NCI-H345 treated with DMSO at 0.1 percent for 48 hours (cell line): ENCODE measurements around the gene HPCAL1.
"Not testable (repeated sequence)": the region's sequence is repeated elsewhere in the genome, so short reads cannot be mapped to it uniquely, and the experiment has no call there.

Experiments used
- DNase-seq: peaks from one replicate; lab custom pipeline; 2025; ENCODE audit not compliant: unreplicated experiment; lab: John Stamatoyannopoulos, UW

HPCAL1 gene

DNA sequence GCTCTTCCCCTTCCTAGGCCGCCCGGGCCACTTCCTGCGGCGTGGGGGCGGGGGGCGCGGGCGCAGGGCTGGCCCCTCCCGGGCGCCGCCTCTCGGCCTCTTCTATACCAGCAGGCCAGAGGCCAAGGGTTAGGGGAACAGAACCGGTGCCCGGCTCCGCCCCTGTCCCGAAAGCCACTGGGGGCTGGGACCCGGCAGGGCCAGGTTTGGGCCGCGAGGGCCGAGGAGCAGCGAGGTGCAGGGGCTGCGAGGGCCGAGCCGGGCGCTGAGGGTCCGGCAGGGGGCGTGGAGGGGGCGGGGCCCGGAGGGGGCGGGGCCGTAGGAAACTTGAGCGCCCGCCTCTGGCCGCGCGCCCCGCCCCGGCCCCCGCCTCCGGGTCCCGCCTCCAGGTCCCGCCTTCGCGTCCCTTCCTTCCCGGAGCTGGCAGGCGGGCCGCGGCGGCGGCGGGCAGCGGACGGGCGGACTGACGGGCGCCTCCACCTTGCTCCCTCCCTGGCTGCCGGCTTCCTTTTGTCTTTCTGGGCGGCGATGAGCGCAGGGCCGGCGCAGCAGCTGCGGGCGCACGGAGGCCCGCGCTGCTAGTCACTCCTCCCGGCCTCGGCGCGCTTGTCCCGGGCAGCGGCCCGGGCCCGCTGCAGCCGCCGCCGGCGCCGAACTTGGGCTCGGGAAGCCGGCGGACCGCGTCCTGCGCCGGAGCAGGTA lies at the start of gene HPCAL1:
Gene HPCAL1, plus strand, starts transcription at position 426 of the 702 bp plus-strand sequence. CDS start 116,854 bp downstream, outside the sequence.
- peak; percentile 79 for DNase-seq

DNA sequence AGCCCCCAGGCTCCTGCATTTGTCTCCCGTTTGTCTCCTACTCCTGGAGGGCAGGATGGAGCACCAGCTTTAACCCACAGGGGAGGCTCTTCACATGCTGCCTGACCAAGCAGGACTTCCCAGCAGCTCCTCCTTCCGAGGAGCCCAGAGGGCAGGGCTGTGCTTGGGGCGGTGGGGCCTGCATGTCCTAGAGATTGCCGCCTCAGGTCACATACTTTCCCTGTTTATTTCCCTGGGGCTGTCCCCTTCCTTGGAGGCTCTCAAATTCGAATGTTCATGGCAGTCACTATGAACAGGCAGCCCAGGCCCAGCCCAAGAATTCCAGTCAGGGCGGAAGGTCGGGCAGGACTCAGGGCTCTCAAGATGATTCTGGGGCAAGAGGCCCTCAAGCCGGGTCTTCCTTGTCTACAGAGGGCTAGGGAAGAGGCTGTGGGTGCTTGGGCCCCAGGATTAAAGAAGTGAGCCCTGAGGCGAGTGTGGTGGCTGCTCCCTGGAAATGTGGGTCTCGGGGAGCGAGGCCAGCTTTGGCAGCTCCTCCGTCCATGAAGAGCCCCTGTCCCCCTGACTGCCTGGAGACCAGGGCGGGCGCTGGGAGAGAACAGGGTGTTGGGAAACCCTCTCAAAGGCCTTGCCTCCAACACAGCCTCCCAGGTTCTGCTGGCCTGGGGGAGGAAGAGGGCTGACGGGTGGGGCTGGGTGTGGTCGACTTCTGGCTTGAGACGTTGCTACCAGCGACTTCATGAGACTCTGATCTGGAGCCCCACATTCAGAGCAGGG lies 48.9 kb upstream of the HPCAL1 start:
- DNase-seq = no peak

DNA sequence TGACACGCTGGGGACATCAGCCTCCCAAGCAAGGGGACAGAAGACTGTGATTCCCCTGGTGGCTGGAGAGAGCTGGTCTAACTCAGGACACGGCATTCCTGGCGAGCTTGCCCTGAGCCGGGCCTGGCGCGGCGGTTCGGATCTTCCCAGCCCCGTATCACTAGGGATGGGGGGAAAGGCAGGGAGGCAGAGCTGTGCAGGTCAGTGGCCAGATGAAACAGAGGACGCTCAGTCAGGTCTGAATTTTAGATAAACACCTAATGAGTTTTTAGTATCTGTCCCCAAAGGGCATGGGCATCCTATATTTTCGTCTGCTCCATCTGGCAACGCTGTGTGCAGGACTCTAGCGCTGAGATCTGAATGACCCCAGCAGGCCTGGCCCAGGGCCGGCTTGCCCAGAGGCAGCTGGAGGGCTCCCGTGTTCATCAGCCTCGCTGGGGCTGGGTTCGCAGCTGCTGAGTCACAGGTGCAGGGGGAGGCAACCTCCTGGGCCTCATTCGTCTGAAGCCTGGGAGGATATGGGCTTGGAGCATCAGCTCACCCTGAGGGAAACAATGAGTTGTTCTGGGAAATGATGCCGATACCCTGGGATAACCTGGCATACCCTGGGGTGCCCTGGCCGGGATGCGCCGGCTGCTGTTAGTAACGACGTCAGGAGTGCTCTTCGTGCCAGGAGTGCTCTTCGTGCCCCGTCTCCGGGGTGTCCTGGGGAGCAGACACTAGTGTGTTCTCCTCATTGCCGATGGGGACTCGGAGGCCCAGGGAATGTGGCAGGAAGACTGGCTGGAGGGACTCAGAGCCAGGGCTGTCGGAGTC lies 48.1 kb upstream of the HPCAL1 start:
- DNase-seq = peak; percentile 33

DNA sequence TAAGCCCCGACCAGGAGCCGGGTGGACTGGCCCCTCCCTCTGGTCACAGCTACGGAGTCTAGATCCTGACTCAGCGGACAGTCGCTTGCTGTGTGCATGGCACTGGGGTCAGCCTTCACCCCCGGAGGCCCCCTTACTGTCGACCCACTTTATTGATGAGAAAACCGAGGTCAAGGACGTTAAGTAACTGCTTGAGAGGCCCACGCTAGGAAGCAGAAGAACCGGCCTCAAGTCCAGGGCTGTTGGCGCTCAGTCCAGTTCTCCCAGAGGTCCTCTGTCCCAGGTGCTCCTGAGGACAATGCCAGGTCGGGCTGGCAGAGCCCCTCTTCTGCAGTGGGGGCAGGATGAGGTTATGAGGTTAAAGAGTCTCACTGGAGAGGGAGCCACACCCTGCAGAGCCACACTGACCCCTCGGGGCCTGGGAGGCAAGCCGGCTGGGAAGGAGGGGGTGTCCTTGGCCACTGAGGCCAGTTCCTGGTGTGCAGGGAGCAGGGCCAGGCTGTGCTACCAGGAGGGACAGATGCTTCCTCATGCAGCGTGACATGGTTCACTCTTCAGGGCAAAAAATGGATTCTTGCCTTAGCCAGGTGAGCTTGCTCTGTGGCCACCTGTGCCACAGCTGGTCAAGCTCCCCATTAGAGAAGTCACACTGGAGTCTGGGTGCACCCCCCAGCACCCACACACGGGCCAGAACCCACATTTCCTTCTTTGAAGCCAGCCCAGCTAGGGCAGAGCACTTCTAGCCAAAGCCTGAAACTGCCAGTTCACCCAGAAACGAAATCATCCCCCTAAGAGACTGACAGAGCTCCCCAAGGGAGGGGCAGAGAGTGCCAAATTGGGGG lies 47.3 kb upstream of the HPCAL1 start:
- no peak for DNase-seq

DNA sequence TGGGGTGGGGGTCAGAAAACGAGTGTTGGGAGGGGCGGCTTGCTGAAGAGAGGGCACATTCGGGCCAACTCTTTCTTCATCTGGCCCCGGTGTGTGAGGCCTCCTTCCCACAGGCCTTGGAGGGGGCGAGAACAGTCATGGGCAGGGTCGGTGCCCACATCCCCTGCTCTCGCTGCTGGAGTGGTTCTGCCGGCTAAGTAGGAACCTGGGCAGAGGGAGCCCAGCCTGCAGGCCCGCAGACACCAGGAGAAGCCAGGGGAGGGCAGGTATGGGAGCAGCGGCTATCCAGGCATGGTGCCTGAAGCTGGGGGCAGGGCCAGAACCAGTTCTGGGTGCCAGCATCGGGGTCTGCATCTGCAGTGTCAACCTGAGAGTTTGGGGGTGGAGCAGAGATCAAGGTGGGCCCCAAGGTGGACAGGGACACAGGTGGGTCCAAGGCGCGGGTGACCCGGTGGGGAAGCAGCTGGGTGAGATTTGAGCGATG lies 46.6 kb upstream of the HPCAL1 start:
- DNase-seq = no peak

DNA sequence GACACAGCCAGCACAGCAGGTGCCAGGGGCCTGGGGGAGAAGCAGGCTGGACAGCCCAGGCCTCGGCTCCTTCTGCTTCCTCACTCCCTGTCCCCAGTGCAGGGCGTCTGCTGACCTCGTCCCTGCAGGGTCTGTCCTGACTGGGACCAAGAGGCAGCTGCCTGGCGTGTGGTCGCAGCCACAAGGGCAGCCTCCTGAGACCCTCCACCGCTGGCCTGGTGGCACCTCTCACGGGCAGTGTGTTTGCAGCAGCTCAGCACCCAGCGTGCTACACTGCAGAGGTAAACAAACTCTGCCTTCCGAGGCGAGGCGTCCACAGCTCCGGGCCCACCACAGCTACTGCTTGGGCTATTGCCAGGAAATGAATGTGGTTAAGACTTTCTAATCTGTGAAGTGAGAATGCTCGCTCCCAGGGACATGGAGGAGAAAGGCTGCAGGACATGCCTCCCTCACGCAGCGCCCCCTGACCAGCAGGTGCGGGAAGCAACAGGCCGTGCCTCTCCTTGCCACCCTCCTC lies 46.1 kb upstream of the HPCAL1 start:
- DNase-seq = no peak

DNA sequence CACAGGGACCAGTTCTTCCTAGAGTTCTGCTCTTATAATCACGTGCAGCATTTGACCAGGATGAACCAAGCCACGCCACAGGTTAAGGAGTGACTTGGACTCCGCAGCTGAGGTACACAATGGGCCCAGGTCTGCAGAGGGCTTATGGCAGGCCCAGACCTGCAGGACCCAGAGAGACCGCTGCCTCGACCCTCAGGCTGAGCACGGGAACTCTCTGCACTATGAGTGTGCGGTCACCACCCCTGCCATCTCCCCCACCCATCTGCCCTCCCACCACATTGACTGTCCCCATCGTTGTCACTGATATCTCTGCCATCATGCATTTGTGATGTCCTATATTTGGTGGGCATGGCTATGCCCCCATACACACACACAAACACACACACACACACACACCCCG lies 45.7 kb upstream of the HPCAL1 start:
- DNase-seq = no peak

DNA sequence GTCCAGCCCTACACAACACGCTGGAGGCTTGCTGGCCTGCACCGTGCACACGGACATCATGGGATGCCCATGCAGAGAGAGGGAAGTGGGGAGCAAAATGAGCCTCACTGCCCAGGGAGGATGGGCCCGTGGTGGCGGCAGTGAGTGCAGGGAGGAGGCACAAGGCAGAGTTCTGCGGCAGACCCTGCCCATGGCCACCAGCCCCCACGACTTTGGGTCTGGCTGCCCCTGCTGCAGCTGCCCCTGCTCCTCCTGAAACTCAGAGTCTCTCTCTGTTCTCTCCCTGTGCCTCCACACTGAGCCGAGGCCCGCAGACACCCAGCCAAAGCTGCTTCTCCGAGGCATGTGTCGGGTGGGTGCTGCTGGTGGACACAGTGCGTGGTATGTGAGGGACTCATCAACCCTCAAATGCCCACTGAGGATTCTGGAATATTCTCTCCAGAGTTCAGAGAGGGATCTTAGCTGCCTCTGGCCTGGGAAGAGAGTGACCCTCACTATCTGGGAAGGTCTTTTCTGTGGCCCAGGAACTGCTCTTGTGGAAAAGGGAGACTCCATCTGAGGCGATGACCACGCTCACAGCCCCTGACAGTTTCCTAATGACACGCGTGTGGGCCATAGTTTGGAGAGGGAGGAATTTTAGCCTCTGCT lies 45.1 kb upstream of the HPCAL1 start:
- no peak for DNase-seq

DNA sequence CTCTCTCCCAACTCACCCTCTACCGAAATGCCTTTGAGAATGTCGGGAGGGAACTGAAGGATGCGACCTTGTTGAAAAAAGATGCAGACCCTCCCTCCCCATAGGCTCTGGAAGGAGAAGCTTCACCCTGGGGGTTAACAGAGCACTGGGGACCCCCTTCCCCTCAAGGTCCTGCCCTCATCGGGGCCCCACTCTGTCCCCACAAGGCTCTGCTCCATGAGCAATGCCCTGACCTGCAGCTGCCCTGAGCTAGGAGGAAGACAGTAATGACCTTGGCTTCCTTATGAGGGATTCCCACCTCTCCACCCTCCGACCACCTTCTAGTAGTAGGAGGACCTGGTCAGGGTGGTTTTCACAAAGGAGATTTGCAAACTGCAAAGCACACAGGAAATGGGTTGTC lies 44.4 kb upstream of the HPCAL1 start:
- no peak for DNase-seq

DNA sequence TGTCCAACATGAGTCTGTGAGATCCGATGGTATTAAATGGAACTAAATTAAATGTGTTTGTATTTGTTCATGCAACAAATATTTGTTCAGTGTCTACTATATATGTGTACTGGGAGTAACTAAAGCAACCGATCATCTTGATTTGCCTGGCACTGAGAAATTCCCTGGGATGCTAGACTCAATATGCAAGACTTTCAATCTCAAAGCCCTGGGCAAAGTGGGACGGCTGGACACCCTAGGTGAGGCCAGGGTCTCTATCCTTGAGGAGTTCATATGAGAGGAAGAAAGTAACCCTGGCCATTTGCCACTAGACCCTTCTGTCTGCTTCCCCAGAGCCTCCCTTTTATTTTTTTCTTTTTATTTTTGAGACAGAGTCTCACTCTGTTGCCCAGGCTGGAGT lies 44.0 kb upstream of the HPCAL1 start:
- no peak for DNase-seq

DNA sequence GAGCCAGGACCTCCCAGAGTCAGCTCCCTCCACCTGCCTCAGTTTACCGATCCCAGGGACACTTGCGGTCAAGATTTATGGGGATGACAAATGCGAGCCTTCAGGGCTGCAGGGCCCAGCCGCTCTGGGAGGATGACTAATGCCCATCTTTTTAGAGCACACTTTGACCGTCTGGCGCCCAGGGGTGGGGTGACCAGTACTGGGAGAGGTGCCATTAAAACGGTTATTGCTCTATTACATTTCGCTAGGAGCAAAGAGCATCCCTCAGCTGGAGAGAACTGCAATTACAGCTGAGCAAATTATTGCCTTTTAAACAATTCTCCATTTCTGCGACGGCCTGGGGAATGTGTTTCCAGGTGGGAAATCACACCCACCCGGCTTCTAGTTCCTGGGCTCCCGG lies 42.6 kb upstream of the HPCAL1 start:
- no peak for DNase-seq

DNA sequence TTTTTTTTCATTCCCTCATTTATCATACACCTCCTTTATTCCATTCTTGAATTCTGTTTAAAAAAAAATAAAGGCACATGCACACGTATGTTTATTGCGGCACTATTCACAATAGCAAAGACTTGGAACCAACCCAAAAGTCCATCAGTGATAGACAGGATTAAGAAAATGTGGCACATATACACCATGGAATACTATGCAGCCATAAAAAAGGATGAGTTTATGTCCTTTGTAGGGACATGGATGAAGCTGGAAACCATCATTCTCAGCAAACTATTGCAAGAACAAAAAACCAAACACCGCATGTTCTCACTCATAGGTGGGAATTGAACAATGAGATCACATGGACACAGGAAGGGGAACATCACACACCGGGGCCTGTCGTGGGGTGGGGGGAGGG lies 39.2 kb upstream of the HPCAL1 start:
- not testable (repeated sequence) for DNase-seq

DNA sequence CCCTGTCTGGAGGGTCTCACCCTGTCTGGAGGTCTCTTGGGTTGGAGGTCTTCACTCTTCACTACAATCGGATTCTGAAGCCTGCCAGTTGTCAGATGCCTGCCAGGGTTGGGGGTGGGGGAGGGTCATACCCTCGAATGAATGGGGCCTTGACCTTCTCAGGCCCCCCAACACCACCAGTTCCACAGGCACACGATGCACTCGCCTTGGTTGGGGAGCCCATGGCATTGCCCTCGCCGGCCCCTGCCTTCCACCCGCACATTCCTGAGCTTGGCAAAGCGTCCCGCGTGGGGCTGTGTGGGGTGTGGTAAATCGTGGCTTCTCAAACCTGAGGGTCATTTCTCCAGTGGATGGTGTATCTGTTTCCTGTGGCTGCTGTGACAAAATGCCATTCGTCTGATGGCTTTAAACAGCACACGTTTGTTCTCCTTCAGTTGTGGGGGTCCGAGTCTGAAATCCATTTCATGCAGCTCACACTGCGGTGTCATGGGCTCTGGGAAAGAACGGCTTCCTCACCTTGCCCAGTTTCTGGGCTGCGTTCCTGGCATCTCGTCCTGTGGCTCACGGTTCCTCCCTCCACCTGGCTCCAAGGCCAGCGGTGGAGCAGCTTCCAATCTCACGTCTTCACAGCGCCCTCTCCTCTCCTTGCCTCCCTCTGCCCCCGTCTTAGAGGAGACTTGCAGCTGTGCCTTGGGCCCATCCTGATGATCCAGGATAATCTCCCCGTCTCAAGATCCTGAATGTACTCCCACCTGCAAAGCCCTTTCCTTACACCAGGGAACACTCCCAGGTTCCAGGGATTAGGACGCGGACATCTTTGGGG lies 38.0 kb upstream of the HPCAL1 start:
- no peak for DNase-seq

DNA sequence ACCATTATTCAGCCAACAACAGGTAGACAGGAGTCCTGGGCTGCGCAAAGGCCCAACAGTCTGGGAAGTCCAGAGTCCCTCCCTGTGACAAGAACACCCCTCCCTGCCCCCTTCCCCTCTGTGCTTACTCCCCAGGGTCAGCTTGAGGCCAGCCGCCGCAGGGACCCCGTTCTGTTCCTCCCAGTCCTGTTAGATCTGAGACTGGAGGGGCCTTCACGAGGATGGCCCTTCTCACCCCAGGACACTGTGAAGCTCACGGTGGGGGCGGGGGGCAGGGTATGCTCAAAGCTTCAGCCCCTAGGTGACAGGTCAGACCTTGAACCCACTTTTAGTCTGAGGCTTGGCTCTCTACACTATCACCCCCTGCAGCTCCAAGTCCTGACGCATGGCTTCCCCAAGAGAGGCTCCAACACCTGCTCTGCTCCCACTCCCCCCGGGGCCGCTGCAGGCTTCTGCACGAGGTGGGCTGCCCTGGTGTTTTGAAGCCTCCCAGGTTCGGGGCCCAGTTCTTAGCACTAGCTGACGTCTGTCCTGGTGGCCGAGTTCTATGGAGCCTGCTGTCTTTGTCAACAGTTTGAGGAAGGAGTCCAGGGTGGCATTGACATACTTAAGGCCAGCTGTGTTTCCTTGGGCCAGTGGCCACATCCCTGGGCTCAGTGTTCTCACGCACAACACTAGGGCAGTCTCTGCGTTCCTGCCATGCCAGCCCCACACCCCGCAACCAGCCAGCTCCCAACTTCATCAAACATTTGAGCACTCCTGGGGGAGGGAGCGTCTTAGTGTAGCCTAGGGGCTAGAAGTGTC lies 37.2 kb upstream of the HPCAL1 start:
- DNase-seq = no peak

DNA sequence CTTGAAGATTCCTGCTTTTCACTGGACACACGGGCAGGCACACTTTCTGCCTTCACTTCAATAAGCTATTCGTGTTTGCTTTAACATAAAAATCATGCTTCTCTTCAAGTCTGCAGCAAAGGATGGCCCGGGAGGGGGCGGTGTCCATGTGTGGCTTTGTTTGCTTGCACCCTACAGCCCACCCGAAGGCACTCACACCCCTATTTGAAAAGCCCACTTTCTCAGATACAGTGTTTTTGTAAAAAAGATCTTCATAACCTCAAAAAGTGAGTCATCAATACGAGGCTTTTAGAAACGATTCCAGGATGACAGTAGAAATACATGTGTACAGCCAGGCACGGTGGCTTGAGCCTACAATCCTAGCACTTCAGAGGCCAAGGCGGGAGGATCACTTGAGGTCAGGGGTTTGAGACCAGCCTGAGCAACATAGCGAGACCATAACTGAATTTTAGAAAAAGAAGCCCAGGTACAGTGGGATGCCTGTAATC lies 36.5 kb upstream of the HPCAL1 start:
- no peak for DNase-seq

DNA sequence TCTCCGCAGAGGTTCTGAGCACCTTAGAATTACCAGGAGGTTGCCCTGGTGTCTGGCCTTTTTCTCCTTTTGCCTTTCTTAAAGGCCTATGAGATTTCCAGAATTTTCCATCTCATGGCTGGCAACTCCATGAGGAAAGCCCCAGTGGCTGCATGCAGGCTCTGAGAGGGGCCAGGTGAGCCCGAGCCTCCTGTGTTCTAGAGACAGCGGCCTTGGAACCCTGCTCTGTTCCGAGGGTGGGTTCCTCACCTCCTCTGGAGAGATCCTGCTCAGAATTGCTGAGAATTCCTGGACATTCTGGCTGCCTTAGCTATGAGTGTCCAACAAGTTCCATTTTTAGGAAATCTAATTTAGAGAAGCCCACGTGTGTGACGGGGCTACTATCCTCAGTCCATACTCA lies 35.7 kb upstream of the HPCAL1 start:
- no peak for DNase-seq

DNA sequence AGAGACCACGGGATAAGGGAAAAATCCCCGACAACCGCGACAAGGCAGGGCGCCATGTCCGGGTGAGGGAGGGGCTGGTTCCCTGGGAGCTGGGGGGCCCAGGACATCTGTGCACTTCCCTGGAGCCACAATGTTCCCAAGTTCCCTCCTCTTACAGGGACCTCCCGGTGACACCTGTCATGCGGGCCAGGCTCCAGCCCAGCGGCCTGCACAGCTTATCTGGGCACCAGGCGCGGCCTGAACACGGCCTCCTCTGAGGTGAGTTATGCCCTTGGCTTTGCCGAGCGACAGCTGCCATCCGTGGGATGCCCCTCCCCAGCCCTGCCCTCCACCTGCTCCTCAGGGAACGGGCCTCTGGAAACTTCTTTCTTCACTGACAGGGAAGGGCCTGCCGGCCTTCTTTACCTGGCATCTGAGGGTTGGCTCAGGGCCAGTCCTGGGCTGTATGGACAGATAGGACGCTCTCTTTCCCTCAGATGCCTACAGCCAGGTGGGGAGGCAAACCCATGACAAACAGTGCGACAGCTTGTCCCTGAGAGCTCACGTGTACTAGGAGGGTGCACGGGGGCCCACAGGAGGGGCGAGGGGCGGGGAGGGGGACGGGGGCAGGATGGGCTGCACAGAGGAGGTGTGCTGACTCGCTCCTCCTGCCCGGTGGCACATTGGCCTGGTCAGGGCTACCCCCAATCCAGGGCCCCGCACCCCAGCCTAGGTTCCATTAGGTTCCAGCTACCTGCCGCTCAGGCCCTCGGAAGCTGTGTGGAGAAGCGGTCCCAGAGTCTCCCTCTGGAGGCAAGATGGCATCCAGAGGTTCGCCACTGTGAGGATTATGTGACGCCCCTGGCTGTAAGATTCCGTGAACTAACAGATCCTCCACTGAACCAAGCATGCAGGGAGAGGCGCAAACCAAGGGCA lies 34.9 kb upstream of the HPCAL1 start:
- no peak for DNase-seq
